LNCaP clone FGC (cell line): Measurements from ENCODE around the gene NFATC3.

Experiments used
- DNase-seq: peaks from one replicate; pipeline ENCODE4 v3.0.0-alpha.2; 2011; ENCODE audit warnings: low read depth
- H3K4me3 ChIP-seq: 2 replicates; pipeline ENCODE4 v1.5.1; 2011; ENCODE audit warnings: mild to moderate bottlenecking, low read depth, low read length, control low read depth
- TF ChIP-seq, protein P1 (sequence below): IDR thresholded peaks from 2 replicates; pipeline ENCODE4 v1.5.1; 2012; ENCODE audit warnings: mild to moderate bottlenecking; ENCODE audit not compliant: control insufficient read depth, insufficient read depth; ENCODE audit errors: extremely low read depth

Gene NFATC3

GRCh38 chr16:68065716-68066305, 19.4 kb upstream of the NFATC3 start:
- no peak overlapping the region for H3K4me3 ChIP-seq
- TF ChIP-seq, protein P1, sequence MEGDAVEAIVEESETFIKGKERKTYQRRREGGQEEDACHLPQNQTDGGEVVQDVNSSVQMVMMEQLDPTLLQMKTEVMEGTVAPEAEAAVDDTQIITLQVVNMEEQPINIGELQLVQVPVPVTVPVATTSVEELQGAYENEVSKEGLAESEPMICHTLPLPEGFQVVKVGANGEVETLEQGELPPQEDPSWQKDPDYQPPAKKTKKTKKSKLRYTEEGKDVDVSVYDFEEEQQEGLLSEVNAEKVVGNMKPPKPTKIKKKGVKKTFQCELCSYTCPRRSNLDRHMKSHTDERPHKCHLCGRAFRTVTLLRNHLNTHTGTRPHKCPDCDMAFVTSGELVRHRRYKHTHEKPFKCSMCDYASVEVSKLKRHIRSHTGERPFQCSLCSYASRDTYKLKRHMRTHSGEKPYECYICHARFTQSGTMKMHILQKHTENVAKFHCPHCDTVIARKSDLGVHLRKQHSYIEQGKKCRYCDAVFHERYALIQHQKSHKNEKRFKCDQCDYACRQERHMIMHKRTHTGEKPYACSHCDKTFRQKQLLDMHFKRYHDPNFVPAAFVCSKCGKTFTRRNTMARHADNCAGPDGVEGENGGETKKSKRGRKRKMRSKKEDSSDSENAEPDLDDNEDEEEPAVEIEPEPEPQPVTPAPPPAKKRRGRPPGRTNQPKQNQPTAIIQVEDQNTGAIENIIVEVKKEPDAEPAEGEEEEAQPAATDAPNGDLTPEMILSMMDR = no peak
- DNase-seq = no peak

- no peak for DNase-seq
- TF ChIP-seq, protein P1 = no peak
- no peak overlapping the region for H3K4me3 ChIP-seq
Observed at GRCh38 chr16:68066763-68067162, 18.4 kb upstream of the NFATC3 start.

DNA sequence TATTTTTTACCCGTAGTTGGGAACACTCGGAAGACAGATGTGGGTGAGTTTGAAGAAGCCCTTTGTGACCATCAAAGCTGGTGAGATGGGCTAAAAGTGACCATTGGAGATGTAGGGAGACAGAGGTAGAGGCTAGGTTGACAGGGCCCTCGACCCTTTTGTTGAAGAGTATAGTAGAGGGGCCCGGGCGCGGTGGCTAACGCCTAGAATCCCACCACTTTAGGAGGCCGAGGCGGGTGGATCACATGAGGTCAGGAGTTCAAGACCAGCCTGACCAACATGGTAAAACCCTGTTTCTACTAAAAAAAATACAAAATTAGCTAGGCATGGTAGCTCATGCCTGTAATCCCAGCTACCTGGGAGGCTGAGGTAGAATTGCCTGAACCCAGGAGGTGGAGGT, 16.2 kb upstream of the NFATC3 start:
- H3K4me3 ChIP-seq = no peak overlapping the region
- DNase-seq = no peak
- TF ChIP-seq, protein P1 = no peak

- no peak overlapping the region for H3K4me3 ChIP-seq
- no peak for DNase-seq
- TF ChIP-seq, protein P1 = no peak
Observed at GRCh38 chr16:68069511-68070248, 15.5 kb upstream of the NFATC3 start.

GRCh38 chr16:68070249-68070730, 14.9 kb upstream of the NFATC3 start:
- TF ChIP-seq, protein P1 = no peak
- no peak for DNase-seq
- no peak overlapping the region for H3K4me3 ChIP-seq

GRCh38 chr16:68070806-68071517, 14.2 kb upstream of the NFATC3 start:
- TF ChIP-seq, protein P1 = no peak
- no peak overlapping the region for H3K4me3 ChIP-seq
- DNase-seq = no peak
